GM12865 (cell line): Measurements from ENCODE around the gene SH3BGRL2.

Experiments used
- DNase-seq: peaks from one replicate; pipeline ENCODE4 v3.0.0; 2010; ENCODE audit warnings: low read depth
- H3K4me3 ChIP-seq: 2 replicates; pipeline ENCODE4 v1.5.1; 2011; ENCODE audit warnings: mild to moderate bottlenecking, low read depth, low read length, control low read depth
- CTCF ChIP-seq: IDR thresholded peaks from 2 replicates; pipeline ENCODE4 v1.5.1; 2011; ENCODE audit warnings: low read length, control low read depth, low read depth, inconsistent platforms; ENCODE audit not compliant: insufficient read depth; ENCODE audit errors: missing control alignments

SH3BGRL2 gene

GRCh38 chr6:79623106-79623505 is 8.0 kb upstream of the SH3BGRL2 start:
- no peak for DNase-seq
- no peak for TF ChIP-seq CTCF
- H3K4me3 ChIP-seq, result no peak overlapping the region

GRCh38 chr6:79625746-79626145 is 5.4 kb upstream of the SH3BGRL2 start:
- no peak for DNase-seq
- H3K4me3 ChIP-seq, result no peak overlapping the region
- no peak for TF ChIP-seq CTCF

GRCh38 chr6:79626811-79627210 is 4.3 kb upstream of the SH3BGRL2 start:
- no peak for DNase-seq
- TF ChIP-seq CTCF, result no peak
- no peak overlapping the region for H3K4me3 ChIP-seq

GRCh38 chr6:79627422-79627821 is 3.7 kb upstream of the SH3BGRL2 start:
- DNase-seq, result no peak
- no peak overlapping the region for H3K4me3 ChIP-seq
- no peak for TF ChIP-seq CTCF

- DNase-seq, result no peak
- TF ChIP-seq CTCF, result no peak
- H3K4me3 ChIP-seq, result no peak overlapping the region
These were observed 2.5 kb upstream of the SH3BGRL2 start for GRCh38 chr6:79628466-79629288.

GRCh38 chr6:79630380-79630882 is 698 bp upstream of the SH3BGRL2 start:
- no peak for TF ChIP-seq CTCF
- DNase-seq, result no peak
- peak overlapping the region; percentile 77 for H3K4me3 ChIP-seq

- DNase-seq, result no peak
- peak overlapping the region; percentile 77 for H3K4me3 ChIP-seq
- TF ChIP-seq CTCF, result no peak
These were observed 604 bp downstream of the SH3BGRL2 start for GRCh38 chr6:79631693-79632172.
